Activated gamma-delta T cell treated with anti-CD3 and anti-CD28 coated beads, Interleukin-2, amount 50 U/mL, for 16 hours (primary cell): Measurements from ENCODE around the gene NBAS.

Source experiments
- DNase-seq: peaks from one replicate; pipeline ENCODE4 v3.0.0-alpha.2; 2020; ENCODE audit warnings: low read depth

NBAS gene

DNA sequence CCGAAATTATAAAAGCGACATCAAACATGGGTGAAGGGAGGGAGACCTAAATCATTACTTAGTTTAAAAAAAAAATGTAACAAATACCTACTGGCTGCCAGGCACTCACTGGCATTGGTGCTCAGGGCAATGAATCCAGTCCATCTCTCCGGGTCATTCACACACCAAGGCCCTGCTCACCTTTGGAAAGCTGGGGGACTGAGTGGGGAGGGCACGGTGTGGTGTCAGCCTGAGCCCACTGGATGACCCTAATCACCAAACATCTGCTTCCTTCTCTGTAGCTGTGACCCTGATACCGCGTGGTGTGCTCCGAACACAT lies 30.2 kb upstream of the NBAS start:
- no peak for DNase-seq

DNA sequence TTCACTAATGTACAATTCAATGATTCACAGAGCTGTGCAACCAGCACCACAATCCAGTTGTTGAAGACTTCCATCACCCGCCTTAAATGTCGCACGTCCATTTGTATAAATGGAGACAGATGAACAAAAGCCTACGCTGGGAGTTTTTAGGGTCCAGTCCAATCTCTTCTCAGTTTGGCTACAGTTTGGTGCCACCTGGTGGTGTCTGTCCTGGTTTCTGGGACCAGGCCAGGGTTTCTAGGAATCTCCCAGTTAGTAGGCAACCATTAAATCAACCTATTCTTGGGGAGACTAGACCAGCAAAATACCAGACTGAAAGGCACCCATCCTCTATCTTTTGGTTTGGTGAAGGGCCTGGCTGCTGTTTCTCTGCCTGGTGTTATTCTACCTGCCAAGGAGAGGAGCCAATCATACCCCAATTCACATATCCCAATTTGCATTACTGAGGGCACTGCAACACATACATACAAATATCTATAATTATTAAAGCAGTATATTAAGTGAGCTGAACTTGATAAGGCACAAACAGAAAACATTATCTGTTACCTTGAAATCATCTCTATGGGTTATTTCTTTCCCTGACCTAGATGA lies 27.3 kb upstream of the NBAS start:
- no peak for DNase-seq

DNA sequence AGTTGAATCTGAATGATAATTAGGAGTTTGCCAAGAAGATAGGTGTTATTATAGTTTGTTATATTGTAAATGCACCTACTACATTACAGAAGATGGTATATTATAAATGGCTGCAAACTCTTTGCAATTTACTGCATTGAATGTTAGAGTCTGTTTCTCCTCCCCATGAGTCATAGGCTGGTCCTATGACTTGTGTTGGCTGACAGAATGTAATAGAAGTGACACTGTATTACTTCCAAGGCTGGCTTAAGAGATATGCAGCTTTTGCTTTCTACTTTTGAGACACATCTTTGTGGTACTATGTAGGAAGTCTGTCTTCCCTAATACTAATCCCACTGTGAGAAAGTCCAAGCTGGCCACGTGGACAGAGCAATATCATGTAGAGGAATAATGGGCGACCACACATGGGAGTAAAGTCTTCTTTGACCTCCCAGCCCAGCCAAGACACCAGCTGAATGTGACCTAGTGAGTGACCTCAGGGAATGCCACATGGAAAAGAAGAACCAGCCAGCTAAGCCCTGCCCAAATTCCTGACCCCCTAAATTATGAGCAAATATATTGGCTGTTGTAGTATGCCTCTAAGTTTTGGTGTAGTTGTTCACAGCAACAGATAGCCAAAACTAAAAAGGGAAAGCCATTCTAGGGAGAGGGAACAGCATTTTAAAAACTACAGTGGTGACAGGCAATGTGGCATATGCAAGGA lies 23.8 kb upstream of the NBAS start:
- no peak for DNase-seq

DNA sequence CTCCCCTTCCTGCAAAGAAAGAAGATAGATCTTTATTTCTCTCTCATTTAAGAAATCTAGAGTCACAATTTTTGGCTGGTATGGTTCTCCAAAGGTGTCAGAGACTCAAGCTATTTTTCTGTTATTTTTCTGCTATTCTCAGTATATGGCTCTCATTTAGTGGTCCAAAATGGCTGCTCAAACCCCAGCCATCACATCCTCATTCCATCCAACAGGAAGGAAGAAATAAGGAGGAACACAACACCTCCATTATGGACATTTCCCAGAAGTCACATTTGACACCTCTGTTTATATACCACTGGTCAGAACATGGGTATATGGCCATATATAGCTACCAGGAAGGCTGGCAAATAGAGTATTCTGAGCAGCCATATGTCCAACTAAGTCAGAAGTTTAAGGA lies 23.2 kb upstream of the NBAS start:
- DNase-seq: no peak

DNA sequence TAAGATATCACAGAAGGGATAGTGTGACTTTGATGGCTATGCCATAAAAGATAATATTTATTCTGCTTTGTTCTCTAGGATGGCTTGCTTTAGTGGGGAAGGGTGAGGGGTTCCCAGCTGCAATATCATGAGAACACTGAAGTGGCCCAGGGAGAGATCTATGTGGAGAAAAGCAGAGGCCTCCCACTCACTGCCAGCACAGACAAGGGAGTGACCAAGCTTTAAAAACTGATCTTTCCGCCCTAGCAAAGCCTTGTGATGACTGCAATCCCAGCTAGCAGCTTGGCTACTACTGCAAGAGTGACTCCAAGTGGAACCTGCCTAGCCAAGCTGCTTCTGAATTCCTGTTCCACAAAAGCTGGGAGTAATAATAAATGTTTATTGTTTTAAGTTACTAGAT lies 22.7 kb upstream of the NBAS start:
- DNase-seq: no peak

DNA sequence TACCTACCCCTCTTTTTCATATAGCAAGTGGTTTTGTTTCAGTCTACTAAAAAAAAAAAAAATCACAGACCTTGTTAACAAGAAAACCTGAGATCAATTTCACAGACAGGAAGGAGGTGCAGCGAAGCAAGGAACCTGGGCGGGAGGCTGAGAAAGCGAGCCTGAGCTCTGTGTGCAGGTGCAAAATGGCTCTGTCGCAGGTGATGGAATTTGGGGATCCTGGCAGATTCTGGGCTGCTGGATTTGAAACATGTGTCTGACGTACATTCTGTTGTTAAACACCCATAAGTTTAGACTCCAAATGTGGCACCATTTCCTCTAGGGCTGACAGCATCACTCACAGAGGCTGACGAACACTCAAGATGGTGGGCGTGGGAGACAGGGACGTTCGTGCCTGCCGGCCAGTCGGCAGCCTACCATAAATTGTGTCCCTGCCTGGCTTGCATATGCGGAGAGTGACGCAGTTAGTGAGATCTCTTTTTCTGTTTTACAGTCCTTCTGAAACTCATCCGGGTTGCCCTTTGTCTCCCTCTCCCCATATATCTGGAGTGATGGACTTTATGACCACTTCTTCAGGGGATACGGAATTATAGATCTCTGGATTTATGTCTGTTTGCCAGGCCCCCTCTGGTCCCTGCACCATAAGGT lies 21.7 kb upstream of the NBAS start:
- DNase-seq: no peak

DNA sequence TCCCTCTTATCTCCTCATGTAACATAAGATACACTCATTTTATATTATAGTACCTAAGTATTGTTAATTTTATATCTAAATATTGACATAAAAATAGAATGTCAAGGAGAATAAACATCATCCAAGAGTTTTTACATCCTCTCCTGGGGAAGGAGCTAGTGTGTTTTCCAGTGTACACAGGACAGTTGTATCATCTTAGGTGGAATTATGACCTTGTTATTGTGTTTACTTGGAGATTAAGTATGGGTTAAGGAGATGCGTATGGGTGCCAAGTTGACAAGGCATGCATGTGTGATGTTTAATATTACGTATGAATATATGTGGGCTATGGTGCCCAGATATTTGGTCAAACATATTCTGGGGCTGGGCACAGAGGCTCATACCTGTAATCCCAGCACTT lies 19.3 kb upstream of the NBAS start:
- DNase-seq: no peak

DNA sequence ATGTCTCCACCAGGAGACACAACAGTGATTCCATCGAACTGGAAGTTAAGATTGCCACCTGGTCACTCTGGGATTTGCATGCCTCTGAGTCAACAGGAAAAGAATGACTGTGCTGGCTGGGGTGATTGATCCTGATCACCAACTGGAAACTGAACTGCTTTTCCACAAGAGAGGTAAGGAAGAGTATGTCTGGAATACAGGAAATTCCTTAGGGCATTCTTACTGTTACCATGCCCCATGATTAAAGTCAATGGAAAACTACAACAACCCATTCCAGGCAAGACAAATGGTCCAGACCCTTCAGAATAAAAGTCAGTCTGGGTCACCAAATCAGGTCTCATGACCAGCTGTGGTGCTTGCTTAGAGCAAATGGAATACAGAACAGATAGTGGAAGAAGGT lies 18.5 kb upstream of the NBAS start:
- no peak for DNase-seq

DNA sequence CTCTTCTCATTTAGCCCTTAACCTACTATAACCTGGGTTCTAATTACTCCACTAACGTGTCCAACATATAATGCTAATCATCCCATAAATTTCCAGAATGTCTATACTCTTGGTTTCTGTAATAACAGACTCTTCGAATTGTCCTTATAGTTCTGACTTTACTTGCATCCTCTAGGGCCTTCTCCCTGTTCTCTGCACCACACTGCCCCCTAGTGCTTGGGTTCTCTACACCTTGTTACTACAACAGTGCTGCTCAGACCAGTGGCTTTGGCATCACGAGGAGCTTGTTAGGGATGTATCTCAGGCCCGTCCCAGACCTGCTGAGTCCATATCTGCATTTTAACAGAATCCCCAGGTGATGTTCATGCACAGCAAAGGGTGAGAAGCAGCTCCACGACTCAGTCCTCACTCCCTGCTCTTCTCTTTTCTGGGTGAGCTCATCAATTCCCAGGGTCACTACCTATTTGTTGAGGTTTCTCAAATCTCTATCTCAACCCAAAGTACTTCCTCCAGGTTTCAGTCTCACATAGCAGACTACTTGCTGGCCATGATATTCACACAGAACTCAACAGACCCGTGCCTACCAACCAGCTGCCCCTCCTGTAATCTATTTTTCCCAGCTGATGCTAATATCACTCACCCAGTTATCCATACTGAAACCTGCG lies 16.1 kb upstream of the NBAS start:
- peak; percentile 81 for DNase-seq

DNA sequence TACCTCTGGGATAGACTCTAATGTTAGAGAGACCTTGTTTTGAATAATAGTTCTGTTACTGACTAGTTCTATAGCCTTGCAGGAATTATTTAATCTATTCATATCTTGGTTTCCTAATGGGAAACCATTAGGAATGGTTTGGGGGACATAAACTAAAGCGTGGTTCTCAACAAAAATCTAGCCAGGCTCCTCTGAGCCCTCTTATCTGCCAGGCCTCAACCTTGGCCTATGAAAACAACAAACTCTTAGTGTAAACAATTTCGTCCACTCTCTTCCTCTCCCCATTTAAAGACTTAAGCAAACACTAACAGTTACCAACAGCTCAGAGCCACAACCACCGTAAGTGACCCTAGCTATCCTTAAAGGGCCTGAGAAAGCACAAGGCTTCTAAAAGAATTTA lies 10.6 kb upstream of the NBAS start:
- DNase-seq: no peak

DNA sequence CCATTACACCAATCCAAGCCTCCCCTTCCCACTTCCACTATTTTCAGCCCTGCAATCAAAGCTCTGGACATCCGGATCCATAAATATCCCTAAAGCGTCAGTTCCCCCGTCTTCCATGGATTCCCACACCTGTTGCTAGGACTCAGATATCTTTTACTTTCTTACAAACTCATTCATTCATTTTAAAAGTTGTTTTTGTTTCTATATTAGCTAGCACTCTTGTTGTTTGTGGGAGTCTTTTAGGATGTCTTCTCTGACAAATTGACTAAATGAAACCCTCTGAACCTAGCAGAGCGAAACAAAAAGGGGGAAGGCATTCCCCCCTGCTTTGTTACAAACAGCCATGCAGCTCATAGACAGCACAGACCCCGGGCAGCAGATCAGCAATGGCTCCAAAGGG lies 9.0 kb upstream of the NBAS start:
- no peak for DNase-seq

DNA sequence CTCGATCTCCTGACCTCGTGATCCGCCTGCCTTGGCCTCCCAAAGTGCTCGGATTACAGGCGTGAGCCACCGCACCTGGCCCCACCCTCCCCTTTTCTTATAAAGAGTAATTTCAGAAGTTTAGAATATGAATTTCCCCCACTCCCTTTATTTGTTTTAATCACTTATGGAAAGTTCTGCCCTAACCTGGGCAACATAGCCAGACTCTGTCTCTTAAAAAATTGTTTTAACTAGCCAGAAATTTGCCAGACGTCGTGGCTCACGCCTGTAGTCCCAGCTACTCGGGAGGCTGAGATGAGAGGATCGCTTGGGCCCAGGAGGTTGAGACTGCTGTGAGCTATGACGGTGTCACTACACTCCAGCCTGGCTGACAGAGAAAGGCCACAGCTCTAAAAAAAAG lies 7.7 kb upstream of the NBAS start:
- DNase-seq: no peak

DNA sequence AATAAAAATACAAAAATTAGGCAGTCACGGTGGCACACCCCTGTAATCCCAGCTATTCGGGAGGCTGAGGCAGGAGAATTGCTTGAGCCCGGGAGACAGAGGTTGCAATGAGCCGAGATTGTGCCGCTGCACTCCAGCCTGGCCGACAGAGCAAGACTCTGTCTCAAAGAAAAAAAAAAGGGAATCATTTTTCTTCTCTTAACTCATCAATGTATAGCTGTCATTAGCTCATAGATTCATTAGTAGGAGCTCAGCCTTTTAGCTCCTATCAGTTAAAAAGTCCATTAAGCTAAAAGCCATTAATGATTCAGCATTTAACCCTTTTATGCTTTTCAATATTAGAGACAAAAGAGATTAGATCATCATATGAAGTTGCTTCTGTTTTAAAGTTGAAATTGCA lies 5.8 kb upstream of the NBAS start:
- DNase-seq: no peak

DNA sequence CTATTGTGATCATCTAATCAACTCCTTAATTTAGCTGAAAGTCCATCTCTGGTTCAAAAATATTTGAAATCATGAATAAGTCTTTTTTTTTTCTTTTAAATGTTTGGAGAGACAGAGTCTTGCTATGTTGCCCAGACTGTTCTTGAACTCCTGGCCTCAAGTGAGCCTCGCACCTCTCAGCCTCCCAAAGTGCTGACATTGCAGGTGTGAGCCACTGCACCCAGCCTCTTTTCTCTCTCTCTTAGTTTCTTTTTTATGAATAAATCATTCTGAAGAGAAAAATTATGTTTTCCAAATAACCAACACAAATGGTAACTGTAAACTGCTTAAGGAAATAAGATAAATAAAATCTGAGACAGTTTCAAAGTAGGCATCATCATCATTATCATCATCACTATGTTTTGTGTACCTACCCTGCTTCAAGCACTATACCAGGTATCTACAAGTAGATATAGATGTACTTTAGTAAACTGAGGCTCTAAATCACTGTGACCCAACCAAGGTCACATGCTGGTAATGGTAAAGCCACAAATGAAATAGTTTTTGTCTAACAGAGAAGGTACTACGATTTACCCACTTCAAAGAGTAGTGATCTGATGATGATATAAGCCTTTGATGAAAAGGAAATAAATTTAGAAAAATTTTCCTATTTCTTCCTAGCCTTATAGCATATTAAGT lies 5.0 kb upstream of the NBAS start:
- no peak for DNase-seq

DNA sequence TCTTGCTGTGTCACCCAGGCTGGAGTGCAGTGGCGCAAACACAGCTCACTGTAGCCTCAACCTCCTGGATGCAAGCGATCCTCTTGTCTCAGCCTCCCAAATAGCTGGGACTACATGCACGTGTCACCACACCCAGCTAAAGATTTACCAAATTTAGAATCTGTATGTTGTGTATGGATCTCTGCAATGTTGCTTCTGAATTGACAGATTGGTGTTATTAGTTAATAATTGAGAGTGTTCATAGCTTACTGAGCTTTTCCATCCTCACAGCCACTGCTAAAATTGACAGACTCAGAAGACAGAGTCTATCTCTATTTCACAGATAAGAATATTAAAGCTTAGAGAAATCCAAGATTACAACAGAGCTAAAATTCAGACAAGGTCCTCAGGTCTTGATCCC lies 4.3 kb upstream of the NBAS start:
- no peak for DNase-seq

DNA sequence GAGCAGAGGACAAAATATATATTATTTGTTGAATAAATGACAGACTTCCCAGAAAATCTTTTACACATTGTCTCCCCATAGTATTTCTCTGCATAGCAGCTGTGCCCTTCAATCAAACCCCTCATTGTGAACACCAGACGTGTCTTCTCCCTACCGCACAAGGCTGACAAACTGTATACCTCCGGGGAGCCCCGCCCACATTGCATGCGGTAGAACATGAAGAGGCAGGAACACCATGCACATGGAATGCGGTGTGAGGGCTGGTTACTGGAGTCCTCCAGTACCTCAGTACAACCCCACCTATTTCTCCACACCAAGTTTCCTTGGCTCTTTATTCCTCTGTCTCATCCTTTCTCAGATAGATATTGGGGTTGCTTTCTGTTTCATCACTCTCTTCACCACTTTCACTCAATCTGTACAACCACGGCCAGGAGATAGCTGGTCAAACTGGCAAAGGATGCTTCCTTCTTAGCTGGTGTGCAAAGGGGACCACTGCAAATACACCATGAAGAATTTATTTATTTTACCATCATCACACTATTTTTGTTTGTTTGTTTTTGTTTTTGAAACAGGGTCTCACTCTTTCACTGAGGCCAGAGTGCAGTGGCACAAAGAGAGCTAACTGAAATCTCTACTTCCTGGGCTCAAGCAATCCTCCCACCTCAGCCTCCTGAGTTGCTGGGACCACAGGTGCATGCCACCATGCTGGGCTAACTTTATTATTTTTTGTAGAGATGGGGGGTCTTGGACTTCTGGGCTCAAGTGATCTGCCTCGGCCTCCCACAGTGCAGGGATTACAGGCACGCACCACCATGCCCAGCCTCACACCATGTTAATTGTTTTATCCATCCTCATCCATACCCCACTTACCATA lies 2.3 kb upstream of the NBAS start:
- no peak for DNase-seq

DNA sequence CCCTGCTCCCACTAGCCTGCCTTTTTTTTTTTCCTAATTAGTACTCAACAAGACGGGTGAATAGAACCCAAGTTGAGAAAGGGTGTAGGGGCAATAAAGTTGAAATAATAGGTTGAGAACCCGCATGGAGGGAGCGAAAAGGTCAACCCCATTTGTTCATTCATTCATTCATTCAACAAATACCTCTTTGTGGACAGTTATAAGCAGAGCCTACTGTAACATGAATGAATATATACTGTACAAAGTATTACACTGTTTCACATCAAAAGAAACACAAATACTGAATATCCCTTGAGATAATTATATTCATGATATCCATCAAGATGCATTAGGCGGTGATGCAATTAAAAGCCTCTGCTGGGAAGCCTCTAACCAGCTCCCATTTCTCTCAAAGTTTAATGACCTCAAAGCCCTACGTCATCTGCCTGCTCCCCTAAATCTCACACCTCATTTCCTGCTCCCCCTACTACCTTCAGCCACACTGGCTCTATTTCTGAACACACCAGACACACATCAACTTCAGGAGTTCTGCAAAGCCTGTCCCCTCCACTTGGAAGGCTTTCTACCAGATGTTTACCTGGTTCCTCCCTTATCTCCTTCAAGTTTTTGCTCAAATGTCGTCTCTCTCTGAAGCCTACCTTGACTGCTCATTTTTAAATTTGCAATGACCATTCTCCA lies 1.4 kb upstream of the NBAS start:
- no peak for DNase-seq

DNA sequence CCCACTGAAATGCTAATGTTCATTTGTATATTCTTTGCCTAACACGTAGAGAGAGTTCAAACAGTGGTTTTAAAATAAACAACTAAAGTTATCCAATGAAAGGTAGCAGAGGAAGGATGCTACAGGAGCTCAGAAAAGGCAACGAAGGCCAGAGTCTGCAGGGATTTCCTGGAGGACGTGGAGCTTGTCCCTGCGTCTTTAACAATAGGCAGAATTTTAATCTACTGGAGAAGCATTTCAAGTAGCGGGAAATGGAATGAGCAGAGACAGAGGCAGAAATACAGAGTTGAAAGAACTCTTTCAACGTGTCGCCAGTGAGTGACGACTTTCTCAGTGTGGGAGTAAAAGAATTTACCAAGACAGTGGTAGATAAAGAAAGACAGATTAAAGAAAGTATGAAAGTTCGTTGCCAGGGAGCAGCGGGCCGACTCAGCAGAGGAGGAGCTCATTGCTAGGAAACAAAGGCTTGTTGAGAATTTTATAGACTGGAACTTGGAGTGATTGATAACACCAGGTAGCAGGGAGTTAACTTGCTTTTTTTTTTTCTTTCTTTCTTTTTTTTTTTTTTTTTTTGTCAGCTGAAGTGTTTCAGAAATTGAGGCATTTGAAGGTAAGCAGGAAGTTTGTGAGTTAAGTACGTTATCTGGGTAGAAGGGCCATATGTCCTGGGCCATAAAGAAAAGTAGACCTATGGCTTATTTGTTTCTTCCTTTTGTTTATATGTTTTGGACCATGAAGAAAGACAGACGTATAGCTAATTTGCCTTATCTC lies 625 bp upstream of the NBAS start:
- DNase-seq: no peak

DNA sequence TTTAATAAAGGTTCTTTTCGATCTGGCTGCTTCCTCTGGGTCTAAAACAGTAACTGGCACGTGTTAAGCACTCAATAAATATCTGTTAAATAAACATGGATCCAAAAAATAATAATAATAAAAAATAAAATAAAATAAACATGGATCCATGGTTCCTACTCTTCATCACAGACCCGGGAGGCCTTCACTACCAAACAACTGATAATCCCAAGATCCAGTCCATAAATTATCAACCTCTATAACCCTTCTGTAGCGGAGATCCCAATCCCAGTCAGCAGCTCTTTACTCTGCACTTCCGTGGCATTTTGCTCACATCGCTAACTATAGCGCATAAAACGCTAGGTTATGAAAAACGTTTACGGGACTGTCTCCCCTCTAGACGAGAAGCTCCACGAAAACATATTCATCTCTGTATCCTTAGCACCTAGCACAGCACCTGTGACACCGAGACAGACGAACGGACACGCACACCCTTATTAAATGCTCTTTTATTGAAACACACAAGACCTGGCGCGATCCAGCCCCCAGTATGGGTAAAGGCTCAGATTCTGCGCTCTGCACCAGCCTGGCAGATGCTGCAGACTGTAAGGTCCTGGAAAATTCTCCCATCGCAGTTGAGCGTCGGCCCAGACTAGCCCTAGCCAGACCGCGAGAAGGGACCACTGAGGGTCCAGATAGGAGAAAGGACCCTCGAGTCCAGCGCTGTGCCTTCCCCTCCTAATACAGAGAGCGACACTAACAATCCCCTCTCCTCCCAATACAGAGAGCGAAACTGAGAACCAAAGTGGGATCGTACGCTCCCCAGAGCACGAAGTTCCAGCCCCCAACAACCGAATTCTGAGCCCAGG lies 770 bp downstream of the NBAS start:
- DNase-seq: no peak
